Upper lobe of right lung (tissue), 1 donor: ENCODE measurements around the gene SNRPB2. TPM values are rescaled to one million over a fixed set of nuclear protein-coding genes. Genes with fewer than 3 reads are reported as not detected.

ENCODE experiments used
- ATAC-seq: fragments of 200-7000 bp; cut with Tn5 transposase; one replicate; pipeline ENCODE4 v1.9.1; 2020; ENCODE audit warnings: mild to moderate bottlenecking, moderate library complexity
- DNase-seq: peaks from one replicate; pipeline ENCODE4 v3.0.0-alpha.2; 2020
- H3K27ac ChIP-seq: fragments of 200-600 bp; one replicate; pipeline ENCODE4 v1.8.0; 2022
- H3K27me3 ChIP-seq: fragments of 200-600 bp; one replicate; pipeline ENCODE4 v1.8.0; 2022; ENCODE audit warnings: mild to moderate bottlenecking
- H3K36me3 ChIP-seq: fragments of 200-600 bp; one replicate; pipeline ENCODE4 v1.8.0; 2022
- H3K4me1 ChIP-seq: fragments of 200-600 bp; one replicate; pipeline ENCODE4 v1.8.0; 2022
- H3K4me3 ChIP-seq: fragments of 200-600 bp; one replicate; pipeline ENCODE4 v1.8.0; 2022; ENCODE audit warnings: mild to moderate bottlenecking
- H3K9me3 ChIP-seq: fragments of 200-600 bp; one replicate; pipeline ENCODE4 v1.8.0; 2022
- intact Hi-C: fragments of 100-400 bp; cut with DNase I; formaldehyde crosslinking; loops from one replicate; pipeline ENCODE4 v1.11.0; 2022
- total RNA-seq: library from RNA; stranded (reverse); fragmentation: NEBNext Ultra II Directional; extraction: Animal tissue kit (Norgen Biotek cat#: 25700); gene quantifications from one replicate; pipeline ENCODE4 v1.2.1, GENCODE V29; 2021
- TF ChIP-seq, protein P1 (sequence below): fragments of 200-600 bp; IDR thresholded peaks from one replicate; pipeline ENCODE4 v1.8.0; 2022; ENCODE audit warnings: antibody characterized with exemption
- donor health status: DM: no; HTN: yes; CAD: no; lungs with severe emphysema.

The SNRPB2 gene
- total RNA-seq, 1 donor from 2014 or later, result 39.5 TPM

DNA sequence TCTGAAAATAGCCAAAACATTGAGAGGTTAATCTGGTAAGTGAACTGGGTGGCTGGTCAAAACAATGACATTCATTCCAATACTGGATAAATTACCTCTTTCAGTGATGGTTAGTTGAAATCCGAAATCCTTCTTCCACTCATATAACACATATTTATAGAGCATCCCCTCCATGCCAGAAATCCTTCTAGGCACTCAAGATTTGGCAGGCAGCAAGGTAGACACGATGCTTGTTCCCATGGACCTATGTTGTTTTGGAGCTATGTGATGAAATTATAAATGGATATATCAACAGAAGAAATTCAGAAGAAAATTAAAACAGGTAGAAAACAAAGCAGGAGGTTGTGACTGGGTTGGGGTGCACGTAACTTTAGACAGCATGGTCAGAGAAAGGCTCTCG lies 26.3 kb upstream of the SNRPB2 start:
- intact Hi-C loops, result no loop called here
- H3K4me1 ChIP-seq, result no peaks in the 10 kb centered on the region
- H3K4me3 ChIP-seq, result no peak overlapping the region
- no peaks in the 10 kb centered on the region for H3K27me3 ChIP-seq
- ATAC-seq (no peak), DNase-seq (no peak)
- H3K36me3 ChIP-seq, result no peaks in the 10 kb centered on the region
- H3K27ac ChIP-seq, result no peak overlapping the region
- no peaks in the 10 kb centered on the region for H3K9me3 ChIP-seq
- TF ChIP-seq, protein P1, sequence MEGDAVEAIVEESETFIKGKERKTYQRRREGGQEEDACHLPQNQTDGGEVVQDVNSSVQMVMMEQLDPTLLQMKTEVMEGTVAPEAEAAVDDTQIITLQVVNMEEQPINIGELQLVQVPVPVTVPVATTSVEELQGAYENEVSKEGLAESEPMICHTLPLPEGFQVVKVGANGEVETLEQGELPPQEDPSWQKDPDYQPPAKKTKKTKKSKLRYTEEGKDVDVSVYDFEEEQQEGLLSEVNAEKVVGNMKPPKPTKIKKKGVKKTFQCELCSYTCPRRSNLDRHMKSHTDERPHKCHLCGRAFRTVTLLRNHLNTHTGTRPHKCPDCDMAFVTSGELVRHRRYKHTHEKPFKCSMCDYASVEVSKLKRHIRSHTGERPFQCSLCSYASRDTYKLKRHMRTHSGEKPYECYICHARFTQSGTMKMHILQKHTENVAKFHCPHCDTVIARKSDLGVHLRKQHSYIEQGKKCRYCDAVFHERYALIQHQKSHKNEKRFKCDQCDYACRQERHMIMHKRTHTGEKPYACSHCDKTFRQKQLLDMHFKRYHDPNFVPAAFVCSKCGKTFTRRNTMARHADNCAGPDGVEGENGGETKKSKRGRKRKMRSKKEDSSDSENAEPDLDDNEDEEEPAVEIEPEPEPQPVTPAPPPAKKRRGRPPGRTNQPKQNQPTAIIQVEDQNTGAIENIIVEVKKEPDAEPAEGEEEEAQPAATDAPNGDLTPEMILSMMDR, result no peak

DNA sequence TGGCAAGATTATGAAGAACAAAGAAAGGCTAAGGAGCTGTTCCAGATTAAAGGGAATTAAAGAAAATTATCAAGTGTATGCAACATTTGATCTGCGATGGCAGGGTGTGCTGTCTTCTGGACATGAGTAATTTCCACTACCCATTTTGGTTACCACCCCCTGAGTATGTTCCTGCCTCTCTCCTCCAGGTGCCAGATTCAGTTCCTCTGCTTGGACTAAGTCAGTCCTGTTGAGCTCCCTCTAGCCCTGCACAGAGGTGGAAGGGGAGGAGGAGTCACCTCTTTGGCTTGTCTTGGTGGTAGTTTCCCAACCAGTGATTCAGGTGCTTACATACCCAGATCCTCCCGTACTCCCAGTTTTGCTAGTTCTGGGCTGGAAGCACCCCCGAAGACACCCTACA lies 22.2 kb upstream of the SNRPB2 start:
- TF ChIP-seq, protein P1, result no peak
- intact Hi-C loops, result no loop called here
- Histone ChIP-seq H3K36me3 (no peaks in the 10 kb centered on the region), H3K27me3 (no peaks in the 10 kb centered on the region), H3K4me3 (no peak overlapping the region), H3K27ac (no peak overlapping the region), H3K4me1 (no peaks in the 10 kb centered on the region), H3K9me3 (no peaks in the 10 kb centered on the region)
- no peak for DNase-seq
- ATAC-seq, result no peak

DNA sequence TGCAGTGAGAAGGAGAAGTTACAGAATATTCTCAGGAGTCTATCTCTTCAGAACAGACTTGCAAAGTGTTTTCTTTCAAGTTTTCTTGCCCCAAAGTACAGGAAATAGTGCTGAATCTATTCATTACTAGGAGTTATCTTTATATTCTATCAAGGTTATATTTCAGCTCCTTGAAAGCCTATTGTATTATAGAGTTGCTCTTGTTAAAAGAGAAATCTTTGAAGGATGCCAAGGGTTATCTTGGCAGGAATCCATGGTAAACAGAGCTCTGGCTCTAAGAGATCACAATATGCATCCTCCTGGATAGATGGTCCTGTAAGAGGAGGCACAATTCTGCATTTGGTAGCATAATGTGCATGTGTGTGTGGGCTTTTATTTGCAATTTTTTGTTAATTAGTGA lies 21.2 kb upstream of the SNRPB2 start:
- Histone ChIP-seq H3K4me3 (no peak overlapping the region), H3K4me1 (no peaks in the 10 kb centered on the region), H3K27me3 (no peaks in the 10 kb centered on the region), H3K27ac (no peak overlapping the region), H3K36me3 (no peaks in the 10 kb centered on the region), H3K9me3 (no peaks in the 10 kb centered on the region)
- DNase-seq, result no peak
- TF ChIP-seq, protein P1, result no peak
- no peak for ATAC-seq
- intact Hi-C loops, result no loop called here

DNA sequence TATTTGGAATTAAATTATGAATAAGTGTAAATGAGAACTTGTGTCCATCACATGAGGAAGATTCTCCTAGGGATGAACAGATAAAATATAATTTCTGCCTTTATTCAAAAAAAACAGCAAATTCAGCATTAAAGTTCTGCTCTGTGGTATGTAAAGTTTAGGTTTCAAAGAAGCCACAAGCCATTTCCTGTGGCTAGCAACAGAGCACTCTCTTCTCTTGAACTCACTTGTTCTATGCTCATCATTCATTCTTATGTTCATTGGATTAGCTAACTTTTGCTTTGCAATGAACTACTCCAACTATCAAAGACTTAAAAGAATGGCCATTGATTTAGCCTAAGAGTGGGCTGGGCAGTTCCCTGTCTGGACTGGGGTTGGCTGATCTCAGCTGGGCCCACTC lies 20.8 kb upstream of the SNRPB2 start:
- no peak for DNase-seq
- no peaks in the 10 kb centered on the region for H3K36me3 ChIP-seq
- H3K4me3 ChIP-seq, result no peak overlapping the region
- ATAC-seq, result no peak
- TF ChIP-seq, protein P1, result no peak
- H3K4me1 ChIP-seq, result no peaks in the 10 kb centered on the region
- H3K9me3 ChIP-seq, result no peaks in the 10 kb centered on the region
- H3K27me3 ChIP-seq, result no peaks in the 10 kb centered on the region
- H3K27ac ChIP-seq, result no peak overlapping the region
- intact Hi-C loops, result no loop called here

DNA sequence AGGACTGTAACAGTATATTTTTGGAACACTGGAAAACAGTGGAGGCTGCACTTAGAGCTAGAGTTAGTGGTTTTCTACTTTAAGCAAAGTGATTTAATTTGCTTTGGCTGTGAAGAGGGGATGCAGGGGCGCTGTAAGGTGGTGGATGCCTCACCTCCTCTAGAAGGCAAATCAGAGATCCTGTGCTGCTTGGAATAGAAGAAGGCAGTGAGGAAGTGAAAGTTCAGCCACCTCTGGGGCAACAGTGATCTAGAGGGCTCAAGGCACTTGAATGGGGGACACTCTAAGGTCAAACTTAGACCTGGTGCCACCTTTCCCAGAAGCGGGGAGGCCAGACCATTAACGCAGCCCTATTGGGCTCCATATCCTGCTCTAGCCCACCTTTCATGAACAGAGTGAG lies 19.0 kb upstream of the SNRPB2 start:
- H3K9me3 ChIP-seq, result no peaks in the 10 kb centered on the region
- H3K27me3 ChIP-seq, result no peaks in the 10 kb centered on the region
- no peak overlapping the region for H3K27ac ChIP-seq
- intact Hi-C loops, result no loop called here
- no peaks in the 10 kb centered on the region for H3K36me3 ChIP-seq
- ATAC-seq (no peak), DNase-seq (no peak)
- TF ChIP-seq, protein P1, result no peak
- no peak overlapping the region for H3K4me3 ChIP-seq
- H3K4me1 ChIP-seq, result no peaks in the 10 kb centered on the region

DNA sequence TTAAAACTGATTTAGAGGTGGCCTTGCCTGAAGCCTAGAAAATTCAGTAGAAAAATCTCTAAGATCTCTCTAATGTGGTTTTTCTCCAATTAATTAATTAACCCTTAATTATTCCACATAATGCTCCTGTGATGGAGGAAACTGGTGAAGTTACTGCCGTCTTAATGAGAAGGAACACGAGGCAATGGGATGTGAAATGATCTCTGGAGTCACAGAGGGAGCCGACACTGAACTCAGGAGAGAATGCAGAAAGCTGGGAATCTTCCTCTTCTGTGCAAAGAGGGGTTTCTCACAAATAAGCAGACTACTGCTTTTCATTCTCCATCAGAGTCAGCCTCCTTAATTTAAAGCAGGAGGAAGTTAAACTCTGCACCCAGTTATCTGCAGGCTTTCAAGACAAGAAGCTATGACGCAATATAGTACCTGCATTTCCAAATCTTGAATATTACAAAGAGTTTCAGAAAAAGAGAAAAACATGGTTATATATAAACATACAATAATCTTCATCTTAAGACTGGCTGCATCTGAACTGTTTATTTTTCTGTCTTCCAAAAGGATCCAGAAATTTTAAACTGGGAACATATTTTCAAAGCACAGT lies 18.1 kb upstream of the SNRPB2 start:
- intact Hi-C loops, result no loop called here
- H3K4me3 ChIP-seq, result no peak overlapping the region
- DNase-seq (no peak), ATAC-seq (no peak)
- no peaks in the 10 kb centered on the region for H3K9me3 ChIP-seq
- H3K36me3 ChIP-seq, result no peaks in the 10 kb centered on the region
- H3K4me1 ChIP-seq, result no peaks in the 10 kb centered on the region
- no peaks in the 10 kb centered on the region for H3K27me3 ChIP-seq
- TF ChIP-seq, protein P1, result no peak
- H3K27ac ChIP-seq, result no peak overlapping the region
